Measurements from ENCODE around the gene ZNF224.

GRCh38 chr19:44149776-44150175, 55.6 kb downstream of the ZNF224 start:
- TF ChIP-seq, protein P1, sequence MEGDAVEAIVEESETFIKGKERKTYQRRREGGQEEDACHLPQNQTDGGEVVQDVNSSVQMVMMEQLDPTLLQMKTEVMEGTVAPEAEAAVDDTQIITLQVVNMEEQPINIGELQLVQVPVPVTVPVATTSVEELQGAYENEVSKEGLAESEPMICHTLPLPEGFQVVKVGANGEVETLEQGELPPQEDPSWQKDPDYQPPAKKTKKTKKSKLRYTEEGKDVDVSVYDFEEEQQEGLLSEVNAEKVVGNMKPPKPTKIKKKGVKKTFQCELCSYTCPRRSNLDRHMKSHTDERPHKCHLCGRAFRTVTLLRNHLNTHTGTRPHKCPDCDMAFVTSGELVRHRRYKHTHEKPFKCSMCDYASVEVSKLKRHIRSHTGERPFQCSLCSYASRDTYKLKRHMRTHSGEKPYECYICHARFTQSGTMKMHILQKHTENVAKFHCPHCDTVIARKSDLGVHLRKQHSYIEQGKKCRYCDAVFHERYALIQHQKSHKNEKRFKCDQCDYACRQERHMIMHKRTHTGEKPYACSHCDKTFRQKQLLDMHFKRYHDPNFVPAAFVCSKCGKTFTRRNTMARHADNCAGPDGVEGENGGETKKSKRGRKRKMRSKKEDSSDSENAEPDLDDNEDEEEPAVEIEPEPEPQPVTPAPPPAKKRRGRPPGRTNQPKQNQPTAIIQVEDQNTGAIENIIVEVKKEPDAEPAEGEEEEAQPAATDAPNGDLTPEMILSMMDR (conservative IDR thresholded peaks at IDR 0.05) = no peak
- TF ChIP-seq EZH2 (IDR thresholded peaks at IDR 0.05; ENCODE audit: low read depth) = no peak
